WI38 (cell line): ENCODE data around the gene IRX5.

Experiments
- H3K4me3 ChIP-seq: 2 replicates; pipeline ENCODE4 v1.5.1; 2011; ENCODE audit warnings: low read depth, mild to moderate bottlenecking, control low read depth, low read length
- CTCF ChIP-seq: IDR thresholded peaks from 2 replicates; pipeline ENCODE4 v1.5.1; 2012; ENCODE audit warnings: low read depth, mild to moderate bottlenecking, control low read depth, low read length

The IRX5 gene

GRCh38 chr16:54939510-54940278 lies 9.0 kb downstream of the IRX5 start:
- no peak for TF ChIP-seq CTCF
- no peak overlapping the region for H3K4me3 ChIP-seq

- no peak overlapping the region for H3K4me3 ChIP-seq
- no peak for TF ChIP-seq CTCF
These were observed 9.6 kb downstream of the IRX5 start for GRCh38 chr16:54940279-54940604.

GRCh38 chr16:54942353-54942943 lies 11.8 kb downstream of the IRX5 start:
- H3K4me3 ChIP-seq: no peak overlapping the region
- TF ChIP-seq CTCF: no peak

- no peak overlapping the region for H3K4me3 ChIP-seq
- no peak for TF ChIP-seq CTCF
These were observed 13.3 kb downstream of the IRX5 start for GRCh38 chr16:54944002-54944401.

- H3K4me3 ChIP-seq: no peak overlapping the region
- TF ChIP-seq CTCF: no peak
These were observed 14.4 kb downstream of the IRX5 start for GRCh38 chr16:54945063-54945462.

- no peak for TF ChIP-seq CTCF
- H3K4me3 ChIP-seq: no peak overlapping the region
These were observed 16.2 kb downstream of the IRX5 start for GRCh38 chr16:54946909-54947308.

GRCh38 chr16:54947616-54948015 lies 17.0 kb downstream of the IRX5 start:
- no peak for TF ChIP-seq CTCF
- H3K4me3 ChIP-seq: no peak overlapping the region
